GM18517 (cell line): ENCODE measurements around the gene NEU2.
"Not testable (repeated sequence)": the region's sequence is repeated elsewhere in the genome, so short reads cannot be mapped to it uniquely, and the experiment has no call there.

Experiments
- ATAC-seq: cut with Tn5 transposase; IDR thresholded peaks from one replicate; pipeline ENCODE4 v1.9.1; 2021; ENCODE audit warnings: mild to moderate bottlenecking, moderate library complexity; ENCODE audit not compliant: unreplicated experiment

Gene NEU2

DNA sequence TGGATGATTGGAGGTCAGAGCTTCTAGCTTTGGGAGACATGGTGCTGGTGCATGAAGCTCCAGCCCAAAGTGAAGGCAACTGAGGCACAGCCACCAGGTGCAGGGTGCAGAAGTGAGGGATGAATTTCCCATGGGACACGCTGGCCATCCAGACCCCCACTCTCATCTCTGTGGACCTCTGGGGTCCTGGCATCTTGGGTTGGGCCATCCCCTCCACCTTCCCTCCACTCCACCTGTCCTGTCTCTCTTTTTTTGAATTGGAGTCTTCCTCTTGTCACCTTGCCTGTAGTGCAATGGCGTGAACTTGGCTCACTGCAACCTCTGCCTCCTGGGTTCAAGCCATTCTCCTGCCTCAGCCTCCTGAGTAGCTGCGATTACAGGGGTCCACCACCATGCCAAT is 22.8 kb upstream of the NEU2 start:
- ATAC-seq, result no peak

DNA sequence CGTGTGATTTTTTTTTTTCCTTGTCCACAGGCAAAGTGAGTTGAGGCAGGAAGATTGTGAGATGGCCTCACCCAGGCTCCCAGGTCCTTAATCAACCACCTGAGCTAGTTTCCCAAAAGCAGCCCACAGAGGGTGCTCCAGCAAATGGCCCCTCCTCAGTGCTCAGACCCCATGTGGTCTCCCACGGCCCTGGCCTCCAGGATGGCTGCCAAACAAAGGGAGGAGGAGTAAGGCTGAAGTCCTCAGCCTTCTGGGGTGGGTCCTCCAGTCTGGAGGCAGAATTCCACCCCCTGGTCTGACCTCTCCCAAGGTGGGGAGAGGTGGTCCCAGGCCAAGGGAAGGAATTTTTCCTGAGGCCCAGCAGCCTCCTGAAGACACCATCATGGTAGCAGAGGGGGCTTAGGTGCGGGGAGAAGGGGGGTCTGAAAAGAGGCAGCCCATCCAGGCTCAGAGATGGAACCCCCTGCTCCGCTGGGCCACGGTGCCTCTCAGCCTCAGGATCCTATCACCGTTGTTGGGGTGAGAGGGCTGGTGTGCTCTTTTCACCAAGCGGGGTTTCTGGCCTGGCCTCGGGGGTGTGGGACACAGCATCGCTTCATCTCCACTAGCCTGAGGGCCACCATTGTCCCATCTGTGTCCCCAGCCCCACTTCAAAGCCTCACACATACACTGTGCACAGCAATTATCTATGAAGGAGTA is 21.8 kb upstream of the NEU2 start:
- no peak for ATAC-seq

- no peak for ATAC-seq
These were observed 21.2 kb upstream of the NEU2 start for GRCh38 chr2:233011268-233011650.

GRCh38 chr2:233011702-233012131 is 20.8 kb upstream of the NEU2 start:
- no peak for ATAC-seq

DNA sequence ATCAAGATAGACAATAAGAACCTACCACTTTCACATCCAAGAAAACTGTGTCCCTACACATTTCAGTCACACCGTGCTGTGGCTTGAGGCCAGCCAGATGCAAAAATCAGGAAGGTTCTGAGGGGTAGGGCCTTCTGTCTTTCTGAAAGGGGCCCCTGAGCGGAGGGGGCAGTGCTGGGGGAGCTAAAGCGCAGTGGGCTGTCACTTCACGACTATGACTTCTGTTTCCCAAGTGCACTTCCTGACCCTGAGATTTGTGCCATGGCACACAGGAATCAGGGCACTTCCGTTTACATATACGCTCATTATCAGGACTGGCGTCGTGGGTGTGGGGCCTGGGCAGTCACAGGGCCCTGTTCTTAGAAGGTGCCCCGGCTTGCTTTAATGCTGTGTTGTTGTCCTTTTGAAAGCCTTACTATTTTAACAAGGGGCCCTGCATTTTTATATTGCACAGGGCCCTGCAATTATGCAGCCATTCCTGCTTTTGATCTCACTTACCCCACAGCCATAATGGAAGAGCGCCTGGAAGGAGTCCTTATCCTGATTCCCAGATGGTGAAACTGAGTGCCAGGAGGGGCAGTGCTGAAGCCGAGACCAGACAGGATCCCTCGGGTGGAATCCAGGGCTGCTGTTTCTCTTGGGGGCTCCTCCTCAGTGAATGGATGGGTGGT is 20.0 kb upstream of the NEU2 start:
- no peak for ATAC-seq

GRCh38 chr2:233013027-233013461 is 19.4 kb upstream of the NEU2 start, which contains the start of gene NGEF:
Gene NGEF (minus strand): TSS chr2:233013256. CDS start chr2:232974890, 38,366 bp downstream.
- ATAC-seq, result no peak

DNA sequence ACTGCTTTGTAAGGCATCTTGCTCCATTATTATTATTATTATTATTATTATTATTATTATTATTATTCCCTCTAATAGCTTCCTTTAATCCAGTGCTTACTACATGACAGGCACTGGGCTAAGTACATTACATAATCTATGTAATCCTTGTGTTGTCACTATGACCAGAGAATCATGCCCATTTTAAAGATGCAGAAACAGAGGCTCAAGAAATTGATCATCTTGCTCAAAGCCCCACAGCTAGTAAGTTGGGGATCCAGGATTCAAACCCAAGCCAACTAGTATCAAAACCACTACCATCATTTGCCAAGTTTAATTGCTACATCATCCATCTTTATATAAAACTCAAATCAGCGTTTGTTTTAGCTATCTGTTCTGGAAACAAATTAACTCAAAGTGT is 18.8 kb upstream of the NEU2 start:
- no peak for ATAC-seq

- no peak for ATAC-seq
These were observed 17.3 kb upstream of the NEU2 start for GRCh38 chr2:233015019-233015645.

GRCh38 chr2:233017947-233018346 is 14.5 kb upstream of the NEU2 start:
- no peak for ATAC-seq

DNA sequence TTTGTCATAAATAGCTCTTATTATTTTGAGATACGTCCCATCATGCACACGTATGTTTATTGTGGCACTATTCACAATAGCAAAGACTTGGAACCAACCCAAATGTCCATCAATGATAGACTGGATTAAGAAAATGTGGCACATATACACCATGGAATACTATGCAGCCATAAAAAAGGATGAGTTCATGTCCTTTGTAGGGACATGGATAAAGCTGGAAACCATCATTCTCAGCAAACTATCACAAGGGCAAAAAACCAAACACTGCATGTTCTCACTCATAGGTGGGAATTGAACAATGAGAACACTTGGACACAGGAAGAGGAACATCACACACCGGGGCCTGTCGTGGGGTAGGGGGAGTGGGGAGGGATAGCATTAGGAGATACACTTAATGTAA is 12.9 kb upstream of the NEU2 start:
- ATAC-seq, result not testable (repeated sequence)

GRCh38 chr2:233020454-233020853 is 12.0 kb upstream of the NEU2 start:
- ATAC-seq, result no peak

DNA sequence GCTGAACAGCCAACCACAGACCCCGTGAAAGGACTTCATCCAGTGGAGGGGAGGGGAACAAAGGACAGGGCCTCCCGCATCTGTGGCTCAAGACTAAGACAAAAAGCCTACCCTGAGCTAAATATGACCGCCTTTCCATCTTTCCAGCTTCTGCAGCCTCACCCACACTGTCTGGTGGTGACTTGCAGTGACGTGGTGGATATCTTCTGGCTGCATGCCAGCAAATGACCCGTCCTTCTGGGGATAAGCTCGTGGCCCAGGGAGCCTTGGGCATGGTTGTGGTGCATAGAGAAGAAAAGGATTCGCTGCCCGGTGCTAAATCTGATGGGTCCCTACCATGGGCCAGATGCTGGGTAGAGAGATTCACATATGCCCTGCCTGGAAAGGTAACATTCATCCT is 10.7 kb upstream of the NEU2 start:
- no peak for ATAC-seq

- ATAC-seq, result no peak
These were observed 9.9 kb upstream of the NEU2 start for GRCh38 chr2:233022561-233022960.

- ATAC-seq, result no peak
These were observed 9.3 kb upstream of the NEU2 start for GRCh38 chr2:233023007-233023760.

- no peak for ATAC-seq
These were observed 8.6 kb upstream of the NEU2 start for GRCh38 chr2:233023761-233024410.

GRCh38 chr2:233025706-233026105 is 6.8 kb upstream of the NEU2 start:
- ATAC-seq, result no peak

DNA sequence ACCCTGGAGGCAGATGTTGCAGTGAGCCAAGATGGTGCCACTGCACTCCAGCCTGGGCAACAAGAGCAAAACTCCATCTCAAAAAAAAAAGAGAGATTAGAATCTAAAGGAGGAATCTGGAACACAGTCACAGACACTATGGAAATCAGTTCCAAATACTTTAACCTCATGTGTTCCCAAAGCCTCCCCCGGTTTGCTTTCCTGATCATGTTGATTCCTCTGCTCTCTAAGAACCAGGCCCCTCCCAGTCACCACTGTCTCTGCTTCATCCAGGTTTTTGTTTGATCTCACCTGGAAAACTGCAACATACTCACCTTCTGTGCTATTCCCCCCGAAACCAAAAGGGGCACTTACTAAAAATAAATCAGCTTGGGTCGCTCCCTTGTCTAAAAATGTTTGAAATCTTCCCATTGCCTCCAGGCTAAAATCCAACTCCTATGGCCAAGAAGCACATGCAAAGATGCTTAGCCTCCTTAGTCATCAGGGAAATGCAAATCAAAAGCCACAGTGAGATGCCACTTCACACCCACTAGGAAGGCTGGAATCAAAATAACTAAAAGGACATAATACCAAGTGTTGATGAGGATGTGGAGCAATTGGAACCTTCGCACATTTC is 6.2 kb upstream of the NEU2 start:
- ATAC-seq, result no peak

- ATAC-seq, result no peak
These were observed 3.2 kb upstream of the NEU2 start for GRCh38 chr2:233029321-233029720.

DNA sequence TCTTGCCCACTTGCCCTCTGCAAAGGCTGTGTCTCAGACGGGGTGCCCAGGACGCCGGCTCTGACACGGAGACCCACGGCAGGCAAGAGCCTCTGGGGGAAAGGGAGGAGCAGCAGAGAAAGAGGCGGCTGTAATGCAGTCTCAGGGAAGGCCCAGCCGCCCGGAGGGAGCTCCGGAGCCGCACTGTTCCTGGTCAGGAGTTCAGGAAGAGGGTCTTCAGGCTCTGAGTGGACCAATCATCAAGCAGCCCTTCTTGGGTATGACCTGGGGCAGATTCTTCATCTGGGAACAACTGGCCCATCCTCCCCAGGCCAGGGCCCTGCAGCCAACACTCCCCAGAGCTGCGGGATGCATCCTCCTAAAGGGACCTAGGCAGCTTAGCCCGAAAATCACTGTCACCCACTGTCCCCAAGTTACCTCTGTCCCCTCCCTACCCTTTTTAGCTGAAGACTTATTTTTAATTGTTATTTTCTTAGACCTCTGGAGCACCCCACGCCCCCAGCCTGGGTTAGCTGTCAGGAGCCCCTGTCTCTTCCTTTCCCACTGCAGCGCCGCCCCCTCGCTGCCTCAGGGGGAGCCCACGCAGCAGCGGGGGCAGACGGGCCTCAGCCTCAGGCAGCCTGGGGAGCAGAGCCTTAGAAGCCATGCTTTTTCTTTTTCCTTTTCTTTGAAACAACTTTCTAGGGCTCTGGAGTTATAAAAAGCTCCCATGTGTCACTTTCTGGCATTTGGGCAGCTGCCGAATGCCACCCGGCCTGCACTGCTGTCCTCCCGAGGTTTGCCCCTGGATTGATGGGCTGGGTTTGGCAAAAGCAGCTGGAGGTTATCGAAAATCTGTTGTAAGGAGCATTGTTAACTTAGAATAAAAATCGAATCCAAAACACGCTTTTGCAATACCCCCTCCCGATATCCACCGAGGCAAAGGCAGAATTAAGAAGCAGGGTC is 644 bp upstream of the NEU2 start:
- no peak for ATAC-seq
